ENCODE measurements around the gene CHRNA5.

The CHRNA5 gene

DNA sequence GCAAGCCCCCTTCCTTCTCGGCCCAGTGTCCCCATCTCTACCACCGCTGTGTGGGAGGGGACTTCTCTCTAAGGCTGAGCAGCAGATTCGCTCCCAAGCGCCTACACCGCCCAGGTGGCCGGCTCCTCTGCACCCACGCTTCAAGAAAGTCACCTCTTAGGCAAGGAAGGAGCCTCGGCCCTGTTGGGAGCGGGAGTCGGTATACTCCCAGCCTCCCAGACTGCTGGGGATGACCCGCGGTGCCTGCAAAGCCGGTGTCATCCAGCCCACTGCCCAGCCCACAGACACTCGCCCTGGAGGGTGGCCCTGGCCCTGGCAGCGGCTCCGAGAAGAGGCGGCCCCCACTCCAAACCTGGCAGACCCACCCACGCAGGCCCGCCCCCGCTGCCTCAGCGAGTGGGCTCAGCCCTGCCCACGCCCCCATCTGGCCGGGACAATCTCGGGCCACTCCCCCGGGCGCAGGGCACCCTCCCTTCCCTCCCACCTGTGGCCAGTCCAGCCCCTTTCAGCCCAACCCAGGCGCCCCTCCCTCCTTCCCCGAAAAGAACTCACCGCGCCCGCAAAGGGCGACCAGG lies 75.3 kb downstream of the CHRNA5 start:
- no peak for DNase-seq (ENCODE audit: low read depth)

DNA sequence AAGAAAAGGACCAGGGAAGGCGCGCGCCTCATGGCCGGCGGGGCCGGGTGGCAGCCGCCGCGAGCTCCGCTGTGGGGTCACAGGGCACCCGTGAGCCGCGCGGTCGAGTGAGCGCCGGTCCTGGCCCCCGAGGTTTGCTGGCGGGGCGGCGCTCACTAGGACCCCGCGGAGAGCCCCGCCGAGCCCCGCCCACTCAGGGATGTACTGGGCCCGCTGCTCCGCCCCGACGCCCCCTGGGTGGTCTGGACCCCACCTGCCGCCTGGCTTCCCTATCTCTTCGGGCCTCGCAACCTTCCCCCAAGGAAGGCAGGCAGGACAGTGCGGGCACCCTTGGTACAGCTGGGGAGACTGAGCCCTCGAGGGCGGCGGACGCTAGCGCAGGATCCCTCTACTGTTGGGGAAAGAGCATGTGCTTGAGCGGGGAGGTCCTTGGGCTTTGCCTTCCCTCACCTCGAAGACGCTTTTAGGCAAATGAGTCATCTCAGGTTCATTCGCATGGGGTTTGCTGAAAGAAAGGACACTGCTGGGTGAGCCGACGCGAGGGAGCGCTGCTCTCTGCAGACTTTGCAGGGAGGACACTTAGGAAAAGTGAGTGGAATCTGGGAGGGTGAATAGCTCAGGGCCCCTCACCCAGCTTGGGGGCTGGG lies 75.9 kb downstream of the CHRNA5 start, which contains the start of gene CHRNB4:
Gene CHRNB4, minus strand, starts transcription at position 109 of the 647 bp plus-strand sequence. Its CDS starts 77 bp downstream, at position 32.
- no peak for DNase-seq (ENCODE audit: low read depth)

DNA sequence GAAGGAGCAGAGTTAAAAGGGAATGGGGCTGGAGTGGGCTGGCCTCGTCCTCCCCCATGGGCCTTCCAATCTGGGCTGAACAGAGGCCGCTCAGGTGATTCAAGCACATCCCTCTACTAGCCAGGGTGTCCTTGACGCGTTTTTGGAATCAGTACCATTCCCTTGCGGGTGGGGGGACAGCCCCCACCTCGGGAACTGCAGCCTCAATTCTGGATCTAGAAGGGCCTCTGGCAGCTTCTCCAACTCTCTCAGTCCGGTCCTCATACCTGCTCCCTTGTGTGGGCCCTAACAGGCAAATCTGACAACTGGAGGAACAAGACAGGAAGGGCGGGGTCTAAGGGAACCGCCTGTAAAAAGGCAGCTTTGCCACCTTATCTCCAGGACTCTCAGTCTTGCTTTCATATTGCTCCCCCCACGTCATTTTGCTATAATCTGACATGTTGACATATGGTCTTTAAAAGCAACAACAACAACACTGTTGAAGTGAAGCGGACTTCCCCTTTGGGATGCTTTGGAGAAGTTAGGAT lies 76.5 kb downstream of the CHRNA5 start:
- no peak for DNase-seq (ENCODE audit: low read depth)

DNA sequence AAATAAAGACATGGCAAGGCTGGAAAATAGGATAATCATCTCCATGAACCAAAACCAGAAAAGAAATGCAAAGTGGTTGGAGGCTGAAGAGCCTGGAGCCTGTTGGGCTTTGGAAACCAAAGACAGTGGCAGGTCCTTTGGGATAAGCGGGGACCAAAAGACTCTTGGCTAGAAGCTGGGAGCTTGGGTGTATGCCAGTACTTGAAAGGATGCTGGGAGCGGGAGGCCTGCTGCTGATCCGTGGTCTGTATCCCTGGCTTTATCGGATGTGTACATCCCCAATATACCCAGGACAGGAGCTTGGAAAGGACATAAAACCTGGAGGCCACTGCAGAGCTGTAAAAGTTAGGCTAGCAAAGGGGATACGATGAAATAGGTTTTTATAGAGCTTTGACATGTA lies 77.0 kb downstream of the CHRNA5 start:
- no peak for DNase-seq (ENCODE audit: low read depth)
